Common myeloid progenitor, CD34-positive (primary cell): ENCODE measurements around the gene CDK2.
A peak's percentile ranks its signal among the peaks of the same experiment; 100 is the strongest.
"Not testable (repeated sequence)": the region's sequence is repeated elsewhere in the genome, so short reads cannot be mapped to it uniquely, and the experiment has no call there.

Experiments used
- CTCF ChIA-PET: fragments of 350-600 bp; sonication (Branson Sonifier 250); formaldehyde crosslinking; loops from one replicate; lab custom pipeline; 2021; ENCODE audit warnings: antibody characterized with exemption; lab: Charles Lee
- POLR2A ChIA-PET: fragments of 350-600 bp; sonication (Branson Sonifier 250); formaldehyde crosslinking; loops from one replicate; lab custom pipeline; 2021; ENCODE audit warnings: antibody characterized with exemption; lab: Charles Lee
- DNase-seq, 3 donors: peaks; one replicate each; pipeline versions ENCODE4 v3.0.0 to v3.0.0-alpha.2; 2013
- H3K27ac ChIP-seq, 2 experiments: 1 replicate in 1 of 2; 2 replicates in 1 of 2; pipeline ENCODE4 v1.7.0; 2013; ENCODE audit warnings: inconsistent platforms in 2 of 2, low read length in 2 of 2, mild to moderate bottlenecking in 2 of 2, low read depth in 1 of 2, moderate library complexity in 1 of 2; ENCODE audit not compliant: severe bottlenecking in 2 of 2, insufficient read depth in 1 of 2, poor library complexity in 1 of 2
- H3K27me3 ChIP-seq, 5 experiments: replicated peaks in 2 of 5; 1 replicate in 3 of 5; 2 replicates in 2 of 5; pipeline versions ENCODE4 v1.6.1 to v1.7.0; 2013; ENCODE audit warnings: low read length in 4 of 5, mild to moderate bottlenecking in 2 of 5, moderate library complexity in 2 of 5, inconsistent platforms in 1 of 5; ENCODE audit not compliant: insufficient read depth in 5 of 5, control insufficient read depth in 4 of 5
- H3K36me3 ChIP-seq, 4 experiments: 1 replicate in 2 of 4; 2 replicates in 2 of 4; pipeline versions ENCODE4 v1.6.1 to v1.7.0; 2013; ENCODE audit warnings: low read length in 3 of 4, control low read depth in 1 of 4, mild to moderate bottlenecking in 1 of 4; ENCODE audit not compliant: control insufficient read depth in 4 of 4, insufficient read depth in 4 of 4
- H3K4me1 ChIP-seq, 4 experiments: 1 replicate in 3 of 4; 2 replicates in 1 of 4; pipeline versions ENCODE4 v1.6.1 to v1.7.1; 2013; ENCODE audit warnings: low read length in 3 of 4, mild to moderate bottlenecking in 3 of 4, control low read depth in 1 of 4, inconsistent platforms in 1 of 4, moderate library complexity in 1 of 4; ENCODE audit not compliant: control insufficient read depth in 4 of 4, insufficient read depth in 4 of 4; ENCODE audit errors: control extremely low read depth in 1 of 4
- H3K4me3 ChIP-seq, 7 experiments: 1 replicate in 4 of 7; 2 replicates in 3 of 7; pipeline versions ENCODE4 v1.5.1 to v1.7.0; 2013; ENCODE audit warnings: mild to moderate bottlenecking in 7 of 7, low read length in 6 of 7, moderate library complexity in 6 of 7, inconsistent platforms in 2 of 7, low read depth in 2 of 7, control low read depth in 1 of 7; ENCODE audit not compliant: insufficient read depth in 4 of 7, control insufficient read depth in 1 of 7; ENCODE audit errors: extremely low read depth in 1 of 7
- H3K9me3 ChIP-seq, 5 experiments: 1 replicate in 4 of 5; 2 replicates in 1 of 5; pipeline versions ENCODE4 v1.6.1 to v1.7.1; 2013; ENCODE audit warnings: low read length in 4 of 5, mild to moderate bottlenecking in 2 of 5, inconsistent platforms in 1 of 5, low read depth in 1 of 5, moderate library complexity in 1 of 5; ENCODE audit not compliant: control insufficient read depth in 4 of 5, insufficient read depth in 2 of 5; ENCODE audit errors: control extremely low read depth in 1 of 5
- WGBS: methylation state at CpG from one replicate; pipeline ENCODE4 v1.1.5; 2013; ENCODE audit not compliant: insufficient coverage; 5-methylcytosine and 5-hydroxymethylcytosine counted together

CDK2 gene

GRCh38 chr12:55974308-55974730, 7.7 kb downstream of the CDK2 start:
- DNase-seq, result peak in 2 of 3 donors; percentile 46 to 54
- CTCF ChIA-PET, result interaction anchor here (0.8 to 2.0 kb wide), 14 partner anchors 8 to 234 kb away, joined by 3 to 9 read pairs (median 3); no protein-coding TSS in a partner anchor
- peaks cover 14 to 35% (median 20%) of the 10 kb centered on the region in 4 experiments for H3K4me1 ChIP-seq
- 0% methylated on average over 15 of the region's 15 CpGs for WGBS
- H3K27ac ChIP-seq, result peak overlapping the region; percentile 79 to 92
- no peaks in the 10 kb centered on the region for H3K9me3 ChIP-seq
- POLR2A ChIA-PET, result interaction anchor here (0.6 to 1.9 kb wide), 7 partner anchors 8 to 229 kb away, joined by 3 to 10 read pairs (median 3); no protein-coding TSS in a partner anchor
- H3K4me3 ChIP-seq, result peak overlapping the region; percentile 89 to 100 (median 94)
- no peaks in the 10 kb centered on the region for H3K27me3 ChIP-seq
- H3K36me3 ChIP-seq, result peaks cover 5 to 34% (median 13%) of the 10 kb centered on the region in 4 experiments

- Histone ChIP-seq H3K4me3 (no peak overlapping the region), H3K27me3 (no peaks in the 10 kb centered on the region), H3K4me1 (peaks cover 7 to 40% (median 13%) of the 10 kb centered on the region in 4 experiments), H3K9me3 (no peaks in the 10 kb centered on the region), H3K36me3 (peaks cover 4 to 16% (median 12%) of the 10 kb centered on the region in 4 experiments), H3K27ac (no peak overlapping the region)
- WGBS, result 100% methylated on average over 7 of the region's 7 CpGs
- POLR2A ChIA-PET, result no interaction called here
- DNase-seq, result no peak
- CTCF ChIA-PET, result interaction anchor here (1.0 kb wide), 1 partner anchor 19 kb away, joined by 3 read pairs; no protein-coding TSS in a partner anchor
These were observed 11.8 kb downstream of the CDK2 start for GRCh38 chr12:55978393-55978792.

GRCh38 chr12:55979069-55979468, 12.4 kb downstream of the CDK2 start:
- Histone ChIP-seq H3K27me3 (no peaks in the 10 kb centered on the region), H3K4me1 (peaks cover 8 to 44% (median 16%) of the 10 kb centered on the region in 4 experiments), H3K9me3 (no peaks in the 10 kb centered on the region), H3K36me3 (peaks cover 4 to 16% (median 12%) of the 10 kb centered on the region in 4 experiments), H3K27ac (no peak overlapping the region), H3K4me3 (no peak overlapping the region)
- DNase-seq, result no peak
- POLR2A ChIA-PET, result no interaction called here
- CTCF ChIA-PET, result interaction anchor here (8.3 kb wide), 1 partner anchor 14 kb away, joined by 70 read pairs; no protein-coding TSS in a partner anchor
- 100% methylated on average over 1 of the region's 3 CpGs for WGBS

GRCh38 chr12:55981882-55982281, 15.3 kb downstream of the CDK2 start:
- peaks cover 10 to 32% (median 19%) of the 10 kb centered on the region in 4 experiments for H3K36me3 ChIP-seq
- ChIA-PET POLR2A (interaction anchor here (0.5 to 0.6 kb wide), 2 partner anchors 30 to 242 kb away, joined by 3 to 8 read pairs; no protein-coding TSS in a partner anchor), CTCF (interaction anchor here (1.0 to 8.3 kb wide), 6 partner anchors 8 to 59 kb away, joined by 3 to 70 read pairs (median 6); partner anchors contain the start of gene RAB5B)
- no CpG with 5 or more reads among the region's 5 CpGs for WGBS
- not testable (repeated sequence) for H3K27ac ChIP-seq, H3K27me3 ChIP-seq, DNase-seq, H3K4me3 ChIP-seq, H3K9me3 ChIP-seq
- peaks cover 2 to 33% (median 5%) of the 10 kb centered on the region in 4 experiments for H3K4me1 ChIP-seq

GRCh38 chr12:55982319-55982936, 15.8 kb downstream of the CDK2 start:
- peak in 2 of 3 donors; percentile 16 for DNase-seq
- WGBS, result 83% methylated on average over 1 of the region's 3 CpGs

GRCh38 chr12:55983232-55983842, 16.7 kb downstream of the CDK2 start:
- Histone ChIP-seq H3K9me3 (no peaks in the 10 kb centered on the region), H3K4me3 (no peak overlapping the region), H3K36me3 (peaks cover 10 to 40% (median 21%) of the 10 kb centered on the region in 4 experiments), H3K27ac (no peak overlapping the region), H3K4me1 (peaks cover 2 to 25% (median 5%) of the 10 kb centered on the region in 4 experiments), H3K27me3 (no peaks in the 10 kb centered on the region)
- no CpG with 5 or more reads among the region's 4 CpGs for WGBS
- peak in 2 of 3 donors; percentile 42 to 56 for DNase-seq
- CTCF ChIA-PET, result interaction anchor here (0.6 to 8.3 kb wide), 17 partner anchors 8 to 835 kb away, joined by 3 to 70 read pairs (median 3); partner anchors contain the start of genes DNAJC14 and RAB5B
- POLR2A ChIA-PET, result interaction anchor here (0.7 kb wide), 1 partner anchor 9 kb away, joined by 3 read pairs; the partner anchor contains the start of gene RAB5B

More at GRCh38 chr12:55982319-55982936, 15.8 kb downstream of the CDK2 start:
- ChIA-PET POLR2A (interaction anchor here (0.6 to 0.7 kb wide), 2 partner anchors 8 to 30 kb away, joined by 3 to 8 read pairs; partner anchors contain the start of gene RAB5B), CTCF (interaction anchor here (0.6 to 8.3 kb wide), 13 partner anchors 7 to 229 kb away, joined by 3 to 70 read pairs (median 4); partner anchors contain the start of gene RAB5B)
- Histone ChIP-seq H3K27ac (no peak overlapping the region), H3K36me3 (peaks cover 10 to 36% (median 19%) of the 10 kb centered on the region in 4 experiments), H3K4me1 (peaks cover 2 to 29% (median 5%) of the 10 kb centered on the region in 4 experiments), H3K9me3 (no peaks in the 10 kb centered on the region), H3K27me3 (no peaks in the 10 kb centered on the region), H3K4me3 (no peak overlapping the region)
